Peyer's patch (tissue), 4 donors: ENCODE results near the gene NDUFAF4.

ENCODE experiments used
- CTCF ChIP-seq, 6 experiments: fragments of 450-650 bp in 4 of 6; fragments of 200-600 bp in 2 of 6; sonication (generic) in 1 of 6; IDR thresholded peaks; one replicate each; pipeline ENCODE4 v1.5.1; 2017 to 2019; ENCODE audit warnings: antibody characterized with exemption in 6 of 6, mild to moderate bottlenecking in 3 of 6, moderate library complexity in 1 of 6
- POLR2A ChIP-seq, 2 donors: fragments of 450-650 bp; IDR thresholded peaks; one replicate each; pipeline ENCODE4 v1.5.1; 2017; ENCODE audit warnings: antibody characterized with exemption in 2 of 2, mild to moderate bottlenecking in 2 of 2, moderate library complexity in 2 of 2

GRCh38 chr6:96899451-96899998, 1.8 kb upstream of the NDUFAF4 start:
- TF ChIP-seq CTCF (IDR thresholded peaks at IDR 0.05), result peak in 1 of 6 experiments; percentile 2
- no peak for TF ChIP-seq POLR2A (IDR thresholded peaks at IDR 0.05)
